OCI-LY3 (cell line): ENCODE results near the gene TMOD4.

Source experiments
- EZH2phosphoT487 ChIP-seq: fragments of 200-600 bp; shearing (Covaris generic); IDR thresholded peaks from 2 replicates; pipeline ENCODE4 v1.6.1; 2018; ENCODE audit warnings: antibody characterized with exemption, mixed run types, low read depth
- TF ChIP-seq, protein P1 (sequence below): fragments of 200-600, 300-600 bp; sonication (generic); IDR thresholded peaks from 2 replicates; pipeline ENCODE4 v1.5.1; 2014; ENCODE audit warnings: antibody characterized with exemption, low read length, low read depth

DNA sequence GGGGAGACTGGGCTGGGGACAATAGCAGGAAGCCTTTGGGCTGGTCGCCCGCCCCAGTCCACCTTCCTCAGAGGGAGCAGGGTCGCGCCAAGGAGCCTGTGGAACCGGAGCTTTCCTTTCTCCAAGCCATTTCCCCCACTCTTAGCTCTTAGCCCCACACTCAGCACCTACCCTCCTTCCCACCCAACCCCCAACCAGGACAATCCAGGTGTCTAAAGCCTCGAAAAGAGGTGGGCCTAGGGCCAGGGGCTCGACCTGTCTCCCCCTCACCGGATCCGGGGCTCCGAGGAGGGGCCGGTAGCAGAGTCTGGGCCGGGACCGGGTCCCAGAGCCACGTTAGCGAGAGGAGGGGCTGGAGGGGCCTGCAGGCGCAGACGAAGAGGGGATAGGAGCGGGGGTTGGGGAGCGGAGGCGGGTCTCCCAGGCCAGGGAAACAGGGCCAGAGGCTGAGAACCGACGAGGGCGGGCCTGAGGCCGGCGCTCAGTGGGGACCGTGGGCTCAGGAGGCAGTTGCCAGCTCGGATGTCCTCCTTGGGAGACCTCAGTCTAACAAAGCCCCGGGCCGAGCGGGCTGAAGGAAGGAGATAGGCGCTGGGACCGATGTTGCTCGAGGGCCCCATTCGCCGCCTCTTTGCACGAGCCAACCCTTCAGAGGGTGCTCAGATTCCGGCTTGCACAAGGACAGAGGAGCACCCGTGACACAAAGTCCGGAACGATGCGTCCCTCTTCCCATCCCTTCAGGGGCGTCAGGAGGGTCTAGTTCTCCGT, 30.3 kb downstream of the TMOD4 start:
- TF ChIP-seq, protein P1, sequence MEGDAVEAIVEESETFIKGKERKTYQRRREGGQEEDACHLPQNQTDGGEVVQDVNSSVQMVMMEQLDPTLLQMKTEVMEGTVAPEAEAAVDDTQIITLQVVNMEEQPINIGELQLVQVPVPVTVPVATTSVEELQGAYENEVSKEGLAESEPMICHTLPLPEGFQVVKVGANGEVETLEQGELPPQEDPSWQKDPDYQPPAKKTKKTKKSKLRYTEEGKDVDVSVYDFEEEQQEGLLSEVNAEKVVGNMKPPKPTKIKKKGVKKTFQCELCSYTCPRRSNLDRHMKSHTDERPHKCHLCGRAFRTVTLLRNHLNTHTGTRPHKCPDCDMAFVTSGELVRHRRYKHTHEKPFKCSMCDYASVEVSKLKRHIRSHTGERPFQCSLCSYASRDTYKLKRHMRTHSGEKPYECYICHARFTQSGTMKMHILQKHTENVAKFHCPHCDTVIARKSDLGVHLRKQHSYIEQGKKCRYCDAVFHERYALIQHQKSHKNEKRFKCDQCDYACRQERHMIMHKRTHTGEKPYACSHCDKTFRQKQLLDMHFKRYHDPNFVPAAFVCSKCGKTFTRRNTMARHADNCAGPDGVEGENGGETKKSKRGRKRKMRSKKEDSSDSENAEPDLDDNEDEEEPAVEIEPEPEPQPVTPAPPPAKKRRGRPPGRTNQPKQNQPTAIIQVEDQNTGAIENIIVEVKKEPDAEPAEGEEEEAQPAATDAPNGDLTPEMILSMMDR = no peak
- TF ChIP-seq EZH2phosphoT487 = no peak
